ENCODE results near the gene NCAPH2.
A peak's percentile ranks its signal among the peaks of the same experiment; 100 is the strongest.

NCAPH2 gene

GRCh38 chr22:50471962-50472361 is 36.1 kb upstream of the NCAPH2 start:
- in situ Hi-C loops (cut with HindIII; ENCODE audit: low pct_ligation_motif_present, low sequenced_read_pairs), result no loop called here
- H3K27me3 ChIP-seq (replicated peaks), result no peaks in the 10 kb centered on the region
- H3K27ac ChIP-seq, result no peak overlapping the region
- TF ChIP-seq, protein P1, sequence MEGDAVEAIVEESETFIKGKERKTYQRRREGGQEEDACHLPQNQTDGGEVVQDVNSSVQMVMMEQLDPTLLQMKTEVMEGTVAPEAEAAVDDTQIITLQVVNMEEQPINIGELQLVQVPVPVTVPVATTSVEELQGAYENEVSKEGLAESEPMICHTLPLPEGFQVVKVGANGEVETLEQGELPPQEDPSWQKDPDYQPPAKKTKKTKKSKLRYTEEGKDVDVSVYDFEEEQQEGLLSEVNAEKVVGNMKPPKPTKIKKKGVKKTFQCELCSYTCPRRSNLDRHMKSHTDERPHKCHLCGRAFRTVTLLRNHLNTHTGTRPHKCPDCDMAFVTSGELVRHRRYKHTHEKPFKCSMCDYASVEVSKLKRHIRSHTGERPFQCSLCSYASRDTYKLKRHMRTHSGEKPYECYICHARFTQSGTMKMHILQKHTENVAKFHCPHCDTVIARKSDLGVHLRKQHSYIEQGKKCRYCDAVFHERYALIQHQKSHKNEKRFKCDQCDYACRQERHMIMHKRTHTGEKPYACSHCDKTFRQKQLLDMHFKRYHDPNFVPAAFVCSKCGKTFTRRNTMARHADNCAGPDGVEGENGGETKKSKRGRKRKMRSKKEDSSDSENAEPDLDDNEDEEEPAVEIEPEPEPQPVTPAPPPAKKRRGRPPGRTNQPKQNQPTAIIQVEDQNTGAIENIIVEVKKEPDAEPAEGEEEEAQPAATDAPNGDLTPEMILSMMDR (IDR thresholded peaks at IDR 0.05; ENCODE audit: low read depth, low read length, missing control alignments), result no peak
- DNase-seq, result no peak
- no peak overlapping the region for H3K4me3 ChIP-seq (ENCODE audit: low read depth, low read length)
- peaks cover 5% of the 10 kb centered on the region for H3K36me3 ChIP-seq (replicated peaks)

GRCh38 chr22:50473088-50473487 is 34.9 kb upstream of the NCAPH2 start:
- H3K4me3 ChIP-seq (ENCODE audit: low read depth, low read length), result no peak overlapping the region
- no peaks in the 10 kb centered on the region for H3K36me3 ChIP-seq (replicated peaks)
- no peak overlapping the region for H3K27ac ChIP-seq
- in situ Hi-C loops (cut with HindIII; ENCODE audit: low pct_ligation_motif_present, low sequenced_read_pairs), result no loop called here
- no peaks in the 10 kb centered on the region for H3K27me3 ChIP-seq (replicated peaks)
- TF ChIP-seq, protein P1 (IDR thresholded peaks at IDR 0.05; ENCODE audit: low read depth, low read length, missing control alignments), result peak; percentile 50
- DNase-seq, result no peak

DNA sequence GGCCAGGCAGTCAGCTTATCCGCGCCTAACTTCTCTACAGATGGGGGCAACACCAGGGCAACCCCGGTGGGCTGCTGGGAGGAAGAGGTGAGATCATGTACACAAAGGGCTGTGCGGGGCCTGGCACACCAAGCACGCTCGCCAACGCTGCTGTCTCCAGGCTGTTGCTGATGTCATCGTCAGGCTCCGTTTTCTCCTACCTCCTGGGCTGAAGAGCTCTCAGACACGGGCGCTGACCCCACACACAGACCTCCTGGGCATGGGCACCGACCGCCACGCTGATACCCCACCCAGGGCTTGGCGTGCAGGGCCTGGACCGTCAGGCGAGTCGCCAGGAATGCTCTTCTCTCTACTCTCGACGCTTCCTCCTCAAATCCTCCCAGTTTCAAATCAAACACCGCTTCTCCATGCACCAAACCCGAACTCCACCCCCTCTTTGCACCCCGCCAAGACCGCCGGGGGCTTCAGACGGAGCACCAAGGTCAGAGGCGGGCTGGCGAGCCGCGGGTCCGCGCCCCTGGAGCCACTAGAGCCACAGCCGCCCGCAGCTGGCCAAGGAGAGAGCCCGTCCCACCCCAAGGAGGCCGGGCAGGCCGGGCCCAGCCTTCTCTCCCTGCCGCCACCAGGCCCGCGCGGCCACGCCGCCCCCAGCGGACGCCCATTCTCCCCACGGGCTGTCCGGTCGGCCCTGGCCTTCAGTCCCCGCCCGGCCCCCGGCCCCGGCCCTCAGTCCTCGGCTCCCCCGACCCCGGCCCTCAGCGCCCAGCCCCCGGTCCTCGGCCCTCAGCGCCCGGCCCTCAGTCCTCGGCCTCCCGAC is 34.0 kb upstream of the NCAPH2 start:
- in situ Hi-C loops (cut with HindIII; ENCODE audit: low pct_ligation_motif_present, low sequenced_read_pairs), result no loop called here
- H3K27ac ChIP-seq, result peak overlapping the region; percentile 29
- peak; percentile 55 for DNase-seq
- TF ChIP-seq, protein P1 (IDR thresholded peaks at IDR 0.05; ENCODE audit: low read depth, low read length, missing control alignments), result no peak
- no peaks in the 10 kb centered on the region for H3K27me3 ChIP-seq (replicated peaks)
- H3K4me3 ChIP-seq (ENCODE audit: low read depth, low read length), result peak overlapping the region; percentile 62
- no peaks in the 10 kb centered on the region for H3K36me3 ChIP-seq (replicated peaks)

DNA sequence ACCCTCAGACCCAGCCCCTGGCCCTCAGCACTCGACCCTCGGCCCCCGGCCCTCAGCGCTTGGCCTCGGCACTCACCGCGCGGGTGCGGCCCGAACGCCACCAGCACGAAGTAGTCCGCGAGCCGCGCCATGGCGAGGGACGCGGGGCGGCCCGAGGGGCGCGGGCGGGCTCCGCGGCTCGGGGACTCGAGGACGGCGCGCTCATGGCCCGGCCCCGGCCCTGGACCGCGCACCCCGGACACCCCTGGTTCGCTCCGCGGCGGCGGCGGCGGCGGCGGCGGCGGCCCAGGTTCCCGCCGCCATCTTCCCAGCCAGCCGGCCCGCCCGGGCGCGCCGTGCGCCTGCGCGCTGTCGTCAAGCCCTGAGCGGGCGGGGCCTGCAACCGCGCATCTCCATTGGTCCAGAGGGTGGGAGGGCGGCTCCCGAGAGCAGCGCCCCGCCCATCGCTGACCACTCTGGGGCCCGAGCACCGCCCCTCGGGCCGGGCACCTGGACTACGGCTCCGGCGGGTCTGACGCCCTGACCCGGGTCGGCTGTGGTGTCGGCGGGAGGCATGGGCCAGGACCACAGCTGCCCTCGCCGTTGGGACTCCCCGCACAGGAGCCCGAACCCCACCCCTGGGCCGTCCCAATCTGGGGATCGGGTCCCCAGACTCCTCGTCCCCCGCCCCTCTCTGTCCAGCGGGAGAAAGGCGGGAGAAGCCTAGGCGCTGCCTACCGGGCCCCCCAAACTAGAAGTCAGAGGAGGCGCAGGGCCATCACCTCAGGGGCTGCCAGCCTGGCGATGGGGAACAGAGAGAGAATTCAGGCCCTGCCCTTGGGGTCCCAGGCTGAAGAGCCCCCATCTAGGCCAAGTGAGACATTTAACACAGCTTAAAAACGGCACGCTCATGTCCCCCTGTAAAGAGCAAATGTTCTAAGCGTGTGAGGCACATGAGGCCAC is 33.0 kb upstream of the NCAPH2 start, which contains the start of gene SBF1:
SBF1 (minus strand) TSS at position 326 of the 942 bp plus-strand sequence; CDS start at position 131, 195 bp downstream.
- TF ChIP-seq, protein P1 (IDR thresholded peaks at IDR 0.05; ENCODE audit: low read depth, low read length, missing control alignments), result no peak
- Histone ChIP-seq H3K27me3 (replicated peaks) (no peaks in the 10 kb centered on the region), H3K27ac (peak within 1 kb of the TSS; percentile 29), H3K36me3 (replicated peaks) (no peaks in the 10 kb centered on the region), H3K4me3 (ENCODE audit: low read depth, low read length) (peak within 1 kb of the TSS; percentile 62)
- in situ Hi-C loops (cut with HindIII; ENCODE audit: low pct_ligation_motif_present, low sequenced_read_pairs), result no loop called here
- DNase-seq, result peak; percentile 65

GRCh38 chr22:50475652-50476002 is 32.4 kb upstream of the NCAPH2 start:
- TF ChIP-seq, protein P1 (IDR thresholded peaks at IDR 0.05; ENCODE audit: low read depth, low read length, missing control alignments), result no peak
- no peak overlapping the region for H3K27ac ChIP-seq
- no peak for DNase-seq
- H3K4me3 ChIP-seq (ENCODE audit: low read depth, low read length), result no peak overlapping the region
- H3K36me3 ChIP-seq (replicated peaks), result no peaks in the 10 kb centered on the region
- H3K27me3 ChIP-seq (replicated peaks), result peaks cover 5% of the 10 kb centered on the region
- in situ Hi-C loops (cut with HindIII; ENCODE audit: low pct_ligation_motif_present, low sequenced_read_pairs), result no loop called here
